GM12878 (cell line): ENCODE results near the gene CAPN7. TPM values are rescaled to one million over a fixed set of nuclear protein-coding genes. Genes with fewer than 3 reads are reported as not detected.

ENCODE experiments used
- ATAC-seq: fragments of 200-7000 bp; cut with Tn5 transposase; 3 replicates; pipeline ENCODE4 v1.9.1; 2020; ENCODE audit warnings: mild to moderate bottlenecking, moderate library complexity
- BruUV-seq: library from RNA; stranded (reverse); fragments of 400-500 nt; replicated peaks from 2 replicates; lab custom pipeline; 2021; lab: Mats Ljungman, UMichigan
- CTCF ChIA-PET: fragments of 300-600 bp; sonication (Branson Sonifier 250); formaldehyde crosslinking; extraction: SDS; loops from one replicate; lab custom pipeline; 2021; ENCODE audit warnings: inconsistent platforms; lab: Yijun Ruan, JAX
- POLR2A ChIA-PET: fragments of 350-600 bp; formaldehyde crosslinking; extraction: SDS; loops from one replicate; lab custom pipeline; 2021; ENCODE audit warnings: inconsistent platforms; lab: Charles Lee
- RAD21 ChIA-PET: fragments of 300-600 bp; sonication (Branson Sonifier 250); formaldehyde crosslinking; loops from one replicate; lab custom pipeline; 2023; ENCODE audit warnings: antibody characterized with exemption; ENCODE audit not compliant: unreplicated experiment; lab: Charles Lee
- SMC1A ChIA-PET: fragments of 300-600 bp; sonication (Branson Sonifier 250); formaldehyde crosslinking; loops from one replicate; lab custom pipeline; 2023; ENCODE audit not compliant: unreplicated experiment, uncharacterized antibody; lab: Charles Lee
- DNase-seq: peaks from one replicate; pipeline ENCODE4 v3.0.0-alpha.2; 2011; ENCODE audit warnings: low read depth, low spot score
- FAIRE-seq: peaks from 3 replicates; lab custom pipeline; 2011; peaks lifted over from hg19 to GRCh38; lab: Jason Lieb, UNC
- H2AFZ ChIP-seq: 2 replicates; pipeline ENCODE4 v1.6.0; 2011; ENCODE audit warnings: low read depth, low read length, control low read depth; ENCODE audit not compliant: control insufficient read depth
- H3K27ac ChIP-seq: 2 replicates; pipeline ENCODE4 v1.5.1; 2011; ENCODE audit warnings: control low read depth; ENCODE audit not compliant: control insufficient read depth, insufficient read depth
- H3K27me3 ChIP-seq, 2 experiments: replicated peaks in 1 of 2; 2 replicates each; pipeline versions ENCODE4 v1.6.0 to v1.6.1; 2011; ENCODE audit warnings: low read length in 1 of 2; ENCODE audit not compliant: control insufficient read depth in 2 of 2, insufficient read depth in 2 of 2
- H3K36me3 ChIP-seq, 2 experiments: 2 replicates each; pipeline ENCODE4 v1.5.1; 2011; ENCODE audit warnings: low read length in 1 of 2; ENCODE audit not compliant: control insufficient read depth in 2 of 2, insufficient read depth in 2 of 2
- H3K4me1 ChIP-seq: 2 replicates; pipeline ENCODE4 v1.6.1; 2011; ENCODE audit warnings: mild to moderate bottlenecking, low read length, moderate library complexity, mixed read lengths; ENCODE audit not compliant: control insufficient read depth, insufficient read depth
- H3K4me2 ChIP-seq: 2 replicates; pipeline ENCODE4 v1.6.0; 2011; ENCODE audit warnings: control low read depth; ENCODE audit not compliant: control insufficient read depth, insufficient read depth
- H3K4me3 ChIP-seq: fragments of 200-600 bp; sonication (generic); 2 replicates; pipeline ENCODE4 v1.5.1; 2016
- H3K79me2 ChIP-seq: 2 replicates; pipeline ENCODE4 v1.6.0; 2011; ENCODE audit warnings: low read length; ENCODE audit not compliant: control insufficient read depth, insufficient read depth
- H3K9ac ChIP-seq: 2 replicates; pipeline ENCODE4 v1.8.0; 2011; ENCODE audit warnings: low read length, control low read depth, mixed read lengths; ENCODE audit not compliant: control insufficient read depth, insufficient read depth
- H3K9me3 ChIP-seq: replicated peaks from 3 replicates; pipeline ENCODE4 v1.5.1; 2011; ENCODE audit warnings: mild to moderate bottlenecking, low read length; ENCODE audit not compliant: control insufficient read depth, insufficient read depth
- H4K20me1 ChIP-seq: 2 replicates; pipeline ENCODE4 v1.6.0; 2011; ENCODE audit not compliant: control insufficient read depth, insufficient read depth
- ATF2 ChIP-seq: IDR thresholded peaks from 2 replicates; pipeline ENCODE4 v1.6.1; 2012; ENCODE audit warnings: low read length, inconsistent platforms
- BHLHE40 ChIP-seq, 2 experiments: fragments of 450-650 bp in 1 of 2; IDR thresholded peaks; 2 replicates each; pipeline ENCODE4 v1.6.1; 2011 to 2017; ENCODE audit warnings: low read depth in 2 of 2, borderline replicate concordance in 1 of 2, improper control_type of control experiment in 1 of 2, low read length in 1 of 2, mild to moderate bottlenecking in 1 of 2
- CREB1 ChIP-seq: IDR thresholded peaks from 2 replicates; pipeline ENCODE4 v1.6.1; 2012; ENCODE audit warnings: low read depth, mild to moderate bottlenecking, inconsistent platforms
- EP300 ChIP-seq, 2 experiments: fragments of 150-350 bp in 1 of 2; IDR thresholded peaks; 2 replicates each; pipeline ENCODE4 v1.6.1; 2011 to 2012; ENCODE audit warnings: low read depth in 2 of 2, low read length in 2 of 2, borderline replicate concordance in 1 of 2, improper control_type of control experiment in 1 of 2, inconsistent platforms in 1 of 2; ENCODE audit not compliant: control insufficient read depth in 1 of 2
- FOXK2 ChIP-seq: fragments of 450-650 bp; IDR thresholded peaks from 2 replicates; pipeline ENCODE4 v1.6.1; 2017; ENCODE audit warnings: mild to moderate bottlenecking, moderate library complexity
- IKZF2 ChIP-seq, 2 experiments: fragments of 450-650 bp; IDR thresholded peaks; 2 replicates each; pipeline ENCODE4 v1.6.1; 2017; ENCODE audit warnings: mild to moderate bottlenecking in 2 of 2, moderate library complexity in 2 of 2
- MTA2 ChIP-seq: fragments of 450-650 bp; IDR thresholded peaks from 2 replicates; pipeline ENCODE4 v1.6.1; 2016; ENCODE audit warnings: low read depth, mild to moderate bottlenecking, moderate library complexity
- MTA3 ChIP-seq: IDR thresholded peaks from 2 replicates; pipeline ENCODE4 v1.6.1; 2012; ENCODE audit warnings: low read length, inconsistent platforms, borderline replicate concordance
- NFIC ChIP-seq: IDR thresholded peaks from 2 replicates; pipeline ENCODE4 v1.6.1; 2012; ENCODE audit warnings: low read depth, mild to moderate bottlenecking, inconsistent platforms, low read length, moderate library complexity
- NFYB ChIP-seq: IDR thresholded peaks from 2 replicates; pipeline ENCODE4 v1.6.1; 2011; ENCODE audit warnings: low read depth, mild to moderate bottlenecking, low read length, improper control_type of control experiment, moderate library complexity; ENCODE audit not compliant: insufficient read depth
- RELA ChIP-seq: fragments of 450-650 bp; IDR thresholded peaks from 2 replicates; pipeline ENCODE4 v1.8.0; 2014; ENCODE audit warnings: borderline replicate concordance; ENCODE audit not compliant: partially characterized antibody
- SPI1 ChIP-seq: IDR thresholded peaks from 2 replicates; pipeline ENCODE4 v1.6.1; 2011; ENCODE audit warnings: low read depth, mild to moderate bottlenecking, low read length, moderate library complexity, borderline replicate concordance; ENCODE audit not compliant: insufficient read depth
- ZNF217 ChIP-seq: fragments of 450-650 bp; IDR thresholded peaks from 2 replicates; pipeline ENCODE4 v1.6.1; 2017; ENCODE audit warnings: antibody characterized with exemption, mild to moderate bottlenecking
- ZNF384 ChIP-seq: IDR thresholded peaks from 2 replicates; pipeline ENCODE4 v1.6.1; 2012; ENCODE audit warnings: low read depth, mild to moderate bottlenecking, low read length, improper control_type of control experiment, borderline replicate concordance
- WGBS: methylation state at CpG from one replicate; pipeline ENCODE4 v1.1.6; 2016; ENCODE audit warnings: low lambda C conversion rate; ENCODE audit not compliant: insufficient replicate concordance, insufficient coverage; ENCODE audit errors: missing lambda C conversion rate; 5-methylcytosine and 5-hydroxymethylcytosine counted together
- in situ Hi-C: fragments of 300-500 bp; cut with MboI; formaldehyde crosslinking; loops from 9 replicates; pipeline ENCODE4 v1.14.3; 2018; ENCODE audit warnings: mixed read lengths
- intact Hi-C: fragments of 100-400 bp; cut with micrococcal nuclease; formaldehyde crosslinking; loops from one replicate; pipeline ENCODE4 v1.14.2; 2022; ENCODE audit not compliant: unreplicated experiment
- polyA plus RNA-seq, 11 experiments: library from polyadenylated mRNA; depleted of rRNA in 4 of 11; unstranded in 6 of 11; stranded (reverse) in 5 of 11; fragments of >200 nt; fragmentation: Nextera tagmentation in 4 of 11; fragmentation: Illumina TruSeq in 1 of 11; extraction: Ambion mirVana in 4 of 11; extraction: Trizol in 1 of 11; gene quantifications; 1 replicate in 1 of 11; 2 replicates in 10 of 11; pipeline versions ENCODE4 v1.2.1 to v1.2.3, GENCODE V29; 2011 to 2016; ENCODE audit warnings: inconsistent platforms in 2 of 11, missing spikeins in 2 of 11, low read depth in 1 of 11
- total RNA-seq, 4 experiments: library from RNA; depleted of rRNA in 3 of 4; stranded (reverse); fragments of >200 nt in 3 of 4; fragmentation: Illumina TruSeq in 1 of 4; extraction: Trizol in 1 of 4; gene quantifications; 2 replicates each; pipeline versions ENCODE4 v1.2.1 to v1.2.3, GENCODE V29; 2013 to 2021
- TF ChIP-seq, protein P1 (sequence below): fragments of 450-650 bp; IDR thresholded peaks from 2 replicates; pipeline ENCODE4 v1.6.1; 2017; ENCODE audit warnings: borderline replicate concordance
- TF ChIP-seq, protein P2 (sequence below): fragments of 450-650 bp; formaldehyde crosslinking; IDR thresholded peaks from 2 replicates; pipeline ENCODE4 v1.4.0; 2020; ENCODE audit warnings: mild to moderate bottlenecking, moderate library complexity

The CAPN7 gene
- total and polyA plus RNA-seq, 10 of the 15 experiments (the other 5 are each of a cell fraction or from before 2014, with no cell fraction given): 5.3 to 27.0 (median 18.2) TPM

GRCh38 chr3:15180042-15180611 lies 25.9 kb upstream of the CAPN7 start:
- ChIA-PET RAD21 (interaction anchor here (0.7 to 2.5 kb wide), 16 partner anchors 10 to 287 kb away, joined by 3 to 11 read pairs (median 4); partner anchors contain the start of gene CAPN7), POLR2A (interaction anchor here (0.8 to 1.5 kb wide), 4 partner anchors 8 to 182 kb away, joined by 3 to 7 read pairs (median 3); no protein-coding TSS in a partner anchor), CTCF (interaction anchor here (0.6 to 2.8 kb wide), 14 partner anchors 9 to 450 kb away, joined by 3 to 26 read pairs (median 4); no protein-coding TSS in a partner anchor), SMC1A (interaction anchor here (0.6 to 4.6 kb wide), 20 partner anchors 11 to 377 kb away, joined by 3 to 30 read pairs (median 4); no protein-coding TSS in a partner anchor)
- peak; percentile 90 for FAIRE-seq
- Histone ChIP-seq H3K36me3 (no peaks in the 10 kb centered on the region), H3K9me3 (no peaks in the 10 kb centered on the region; the same call in 2 of the 3 replicates), H4K20me1 (no peaks in the 10 kb centered on the region), H3K4me3 (peak overlapping the region; percentile 34; the same call in 1 of the 2 replicates), H3K9ac (peak overlapping the region; percentile 16; the same call in 1 of the 2 replicates), H3K27me3 (no peaks in the 10 kb centered on the region), H3K4me1 (peaks cover 8% of the 10 kb centered on the region; the same call in 1 of the 2 replicates), H2AFZ (peak overlapping the region; percentile 46), H3K27ac (peak overlapping the region; percentile 35), H3K79me2 (no peaks in the 10 kb centered on the region), H3K4me2 (peak overlapping the region; percentile 23)
- in situ Hi-C loops (no loop called here), intact Hi-C loops (no loop called here)
- peak; percentile 92 for ATAC-seq
- no TSS peak for BruUV-seq
- WGBS: 2% methylated on average over 6 of the region's 6 CpGs
- DNase-seq: peak; percentile 40
- TF ChIP-seq ZNF384: peak; percentile 51; the same call in 1 of the 2 replicates
- no peak for TF ChIP-seq NFYB
- TF ChIP-seq SPI1: no peak
- TF ChIP-seq NFIC: peak; percentile 57; the same call in 1 of the 2 replicates
- 0 out of 2 replicates have a peak, but pooled peaks have one; percentile 48 for TF ChIP-seq ATF2
- TF ChIP-seq, protein P1, sequence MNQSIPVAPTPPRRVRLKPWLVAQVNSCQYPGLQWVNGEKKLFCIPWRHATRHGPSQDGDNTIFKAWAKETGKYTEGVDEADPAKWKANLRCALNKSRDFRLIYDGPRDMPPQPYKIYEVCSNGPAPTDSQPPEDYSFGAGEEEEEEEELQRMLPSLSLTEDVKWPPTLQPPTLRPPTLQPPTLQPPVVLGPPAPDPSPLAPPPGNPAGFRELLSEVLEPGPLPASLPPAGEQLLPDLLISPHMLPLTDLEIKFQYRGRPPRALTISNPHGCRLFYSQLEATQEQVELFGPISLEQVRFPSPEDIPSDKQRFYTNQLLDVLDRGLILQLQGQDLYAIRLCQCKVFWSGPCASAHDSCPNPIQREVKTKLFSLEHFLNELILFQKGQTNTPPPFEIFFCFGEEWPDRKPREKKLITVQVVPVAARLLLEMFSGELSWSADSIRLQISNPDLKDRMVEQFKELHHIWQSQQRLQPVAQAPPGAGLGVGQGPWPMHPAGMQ: no peak
- TF ChIP-seq CREB1: no peak
- TF ChIP-seq, protein P2, sequence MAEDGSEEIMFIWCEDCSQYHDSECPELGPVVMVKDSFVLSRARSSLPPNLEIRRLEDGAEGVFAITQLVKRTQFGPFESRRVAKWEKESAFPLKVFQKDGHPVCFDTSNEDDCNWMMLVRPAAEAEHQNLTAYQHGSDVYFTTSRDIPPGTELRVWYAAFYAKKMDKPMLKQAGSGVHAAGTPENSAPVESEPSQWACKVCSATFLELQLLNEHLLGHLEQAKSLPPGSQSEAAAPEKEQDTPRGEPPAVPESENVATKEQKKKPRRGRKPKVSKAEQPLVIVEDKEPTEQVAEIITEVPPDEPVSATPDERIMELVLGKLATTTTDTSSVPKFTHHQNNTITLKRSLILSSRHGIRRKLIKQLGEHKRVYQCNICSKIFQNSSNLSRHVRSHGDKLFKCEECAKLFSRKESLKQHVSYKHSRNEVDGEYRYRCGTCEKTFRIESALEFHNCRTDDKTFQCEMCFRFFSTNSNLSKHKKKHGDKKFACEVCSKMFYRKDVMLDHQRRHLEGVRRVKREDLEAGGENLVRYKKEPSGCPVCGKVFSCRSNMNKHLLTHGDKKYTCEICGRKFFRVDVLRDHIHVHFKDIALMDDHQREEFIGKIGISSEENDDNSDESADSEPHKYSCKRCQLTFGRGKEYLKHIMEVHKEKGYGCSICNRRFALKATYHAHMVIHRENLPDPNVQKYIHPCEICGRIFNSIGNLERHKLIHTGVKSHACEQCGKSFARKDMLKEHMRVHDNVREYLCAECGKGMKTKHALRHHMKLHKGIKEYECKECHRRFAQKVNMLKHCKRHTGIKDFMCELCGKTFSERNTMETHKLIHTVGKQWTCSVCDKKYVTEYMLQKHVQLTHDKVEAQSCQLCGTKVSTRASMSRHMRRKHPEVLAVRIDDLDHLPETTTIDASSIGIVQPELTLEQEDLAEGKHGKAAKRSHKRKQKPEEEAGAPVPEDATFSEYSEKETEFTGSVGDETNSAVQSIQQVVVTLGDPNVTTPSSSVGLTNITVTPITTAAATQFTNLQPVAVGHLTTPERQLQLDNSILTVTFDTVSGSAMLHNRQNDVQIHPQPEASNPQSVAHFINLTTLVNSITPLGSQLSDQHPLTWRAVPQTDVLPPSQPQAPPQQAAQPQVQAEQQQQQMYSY (CRISPR knock-in tag): no peak
- peak; percentile 91 for TF ChIP-seq ZNF217
- no peak for TF ChIP-seq FOXK2
- TF ChIP-seq MTA3: no peak
- peak; percentile 43 for TF ChIP-seq RELA
- peak; percentile 70 to 76; a peak in 3 of 4 replicates for TF ChIP-seq IKZF2 (IDR thresholded peaks at IDR 0.05)
- TF ChIP-seq EP300 (IDR thresholded peaks at IDR 0.05; ENCODE audit: borderline replicate concordance in 1 of 2, control insufficient read depth in 1 of 2, low read depth in 2 of 2, low read length in 2 of 2): peak; percentile 17 to 18; a peak in 1 of 4 replicates
- peak; percentile 30 to 52; a peak in 2 of 4 replicates for TF ChIP-seq BHLHE40 (IDR thresholded peaks at IDR 0.05; ENCODE audit: borderline replicate concordance in 1 of 2, low read depth in 2 of 2, low read length in 1 of 2)
- TF ChIP-seq MTA2: peak; percentile 85
